ENCODE measurements around the gene KIAA0513. TPM values are rescaled to one million over a fixed set of nuclear protein-coding genes. Genes with fewer than 3 reads are reported as not detected.
A peak's percentile ranks its signal among the peaks of the same experiment; 100 is the strongest.

Gene KIAA0513
- total RNA-seq, 2 experiments from 2014 or later, result 9.6 to 10.4 TPM

DNA sequence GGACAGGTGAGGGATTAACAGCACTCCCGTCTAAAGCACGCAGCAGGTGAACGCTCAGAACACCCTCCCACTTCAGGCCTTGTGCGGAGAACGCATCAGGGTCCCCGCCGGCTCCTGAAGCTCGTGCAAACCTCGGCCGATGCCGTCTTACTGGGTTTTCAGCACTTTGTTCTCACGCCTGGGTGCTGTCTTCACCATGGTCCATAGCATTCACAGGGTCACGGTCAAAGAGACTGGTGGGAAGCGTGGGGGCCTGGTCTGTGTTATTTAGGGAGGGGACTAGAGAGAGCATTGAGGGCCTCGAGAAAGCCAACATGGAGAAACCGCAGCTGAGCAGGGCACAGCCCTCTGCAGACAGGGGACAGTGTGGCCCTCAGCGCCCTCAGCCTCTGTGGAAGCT, 58.1 kb downstream of the KIAA0513 start:
- intact Hi-C loops (cut with DNase I, micrococcal nuclease), result loop anchor here (1.0 to 10.0 kb wide), 7 partner anchors 29 to 161 kb away; partner anchors contain the start of gene ZDHHC7 (in 2 of the 2)
- no peak overlapping the region for H3K27ac Mint-ChIP-seq
- peaks cover 24% of the 10 kb centered on the region for H3K4me1 Mint-ChIP-seq
- H3K36me3 Mint-ChIP-seq (ENCODE audit: low read depth), result no peaks in the 10 kb centered on the region
- H3K4me3 Mint-ChIP-seq, result no peak overlapping the region
- DNase-seq (no peak), ATAC-seq (no peak)
- H3K27me3 Mint-ChIP-seq, result no peaks in the 10 kb centered on the region
- ChIA-PET POLR2A (no interaction called here), CTCF (interaction anchor here (1.1 to 1.9 kb wide), 4 partner anchors 29 to 160 kb away, joined by 3 to 10 read pairs (median 4); partner anchors contain the start of gene KIAA0513)
- H3K9me3 Mint-ChIP-seq (ENCODE audit: low read depth), result no peaks in the 10 kb centered on the region

DNA sequence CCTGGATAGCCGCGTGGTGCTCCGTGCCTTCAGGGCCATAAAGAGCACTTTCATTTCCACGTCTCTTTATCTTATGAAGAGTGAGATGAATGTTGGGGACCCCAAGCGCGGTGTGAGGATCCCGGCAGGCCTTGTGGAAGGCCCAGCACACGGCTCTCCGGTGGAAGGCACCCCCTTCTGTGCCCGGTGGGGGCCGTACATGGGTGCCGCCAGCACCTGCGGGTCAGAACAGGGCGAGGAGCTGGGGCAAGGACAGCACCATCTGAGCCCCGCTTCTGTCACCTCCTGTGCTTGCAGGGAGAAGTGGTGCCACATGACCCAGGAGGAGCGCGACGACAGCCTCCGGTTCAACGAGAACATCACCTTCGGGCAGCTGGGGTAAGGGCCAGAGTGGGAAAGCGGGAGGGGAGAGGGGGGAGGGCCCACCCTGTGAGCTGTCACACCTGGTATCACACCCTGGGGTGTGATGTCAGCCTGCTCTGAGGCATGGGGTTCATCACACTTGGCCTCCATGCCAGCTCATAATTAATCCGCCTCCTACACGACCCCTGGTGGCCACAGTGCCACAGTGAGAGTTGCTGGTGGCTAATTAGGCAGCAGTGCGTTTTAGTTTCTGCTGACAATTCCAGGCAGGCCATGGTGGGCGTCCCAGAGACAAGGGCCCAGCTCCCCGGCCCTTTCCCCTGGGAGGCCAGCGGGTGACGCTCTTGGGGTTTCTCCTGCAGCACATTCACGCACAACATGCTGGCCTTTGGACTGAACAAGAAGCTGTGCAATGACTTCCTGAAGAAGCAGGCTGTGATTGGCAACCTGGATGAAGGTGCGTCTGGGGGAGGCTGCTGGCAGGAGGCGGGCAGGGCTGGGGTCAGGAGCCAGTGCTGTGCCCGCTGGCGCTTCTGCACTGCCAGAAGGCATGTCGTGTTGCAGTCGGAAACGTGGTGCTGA, 59.0 kb downstream of the KIAA0513 start:
- DNase-seq, result peak; percentile 86
- H3K4me1 Mint-ChIP-seq, result peaks cover 32% of the 10 kb centered on the region
- ChIA-PET POLR2A (interaction anchor here (0.6 to 0.7 kb wide), 2 partner anchors 74 to 76 kb away, joined by 4 read pairs; partner anchors contain the start of gene ZDHHC7), CTCF (interaction anchor here (0.7 to 1.9 kb wide), 21 partner anchors 9 to 324 kb away, joined by 3 to 16 read pairs (median 3); partner anchors contain the start of genes KIAA0513 and ZDHHC7)
- H3K36me3 Mint-ChIP-seq (ENCODE audit: low read depth), result no peaks in the 10 kb centered on the region
- H3K27me3 Mint-ChIP-seq, result no peaks in the 10 kb centered on the region
- peak; percentile 95 for ATAC-seq
- H3K9me3 Mint-ChIP-seq (ENCODE audit: low read depth), result no peaks in the 10 kb centered on the region
- intact Hi-C loops (cut with DNase I, micrococcal nuclease), result loop anchor here (1.0 to 10.0 kb wide), 7 partner anchors 30 to 162 kb away; partner anchors contain the start of gene ZDHHC7 (in 2 of the 2)
- H3K4me3 Mint-ChIP-seq, result no peak overlapping the region
- no peak overlapping the region for H3K27ac Mint-ChIP-seq

GRCh38 chr16:85087899-85088569, 60.4 kb downstream of the KIAA0513 start:
- no peak overlapping the region for H3K4me3 Mint-ChIP-seq
- H3K4me1 Mint-ChIP-seq, result peaks cover 27% of the 10 kb centered on the region
- H3K27ac Mint-ChIP-seq, result no peak overlapping the region
- ATAC-seq (no peak), DNase-seq (no peak)
- CTCF ChIA-PET, result interaction anchor here (0.9 to 1.2 kb wide), 2 partner anchors 73 to 90 kb away, joined by 3 read pairs; no protein-coding TSS in a partner anchor
- no peaks in the 10 kb centered on the region for H3K36me3 Mint-ChIP-seq (ENCODE audit: low read depth)
- intact Hi-C loops (cut with DNase I, micrococcal nuclease), result loop anchor here (2.0 to 10.0 kb wide), 4 partner anchors 31 to 163 kb away; no protein-coding TSS in a partner anchor
- no peaks in the 10 kb centered on the region for H3K9me3 Mint-ChIP-seq (ENCODE audit: low read depth)
- H3K27me3 Mint-ChIP-seq, result no peaks in the 10 kb centered on the region
- POLR2A ChIA-PET, result no interaction called here

- no peak overlapping the region for H3K27ac Mint-ChIP-seq
- ChIA-PET CTCF (no interaction called here), POLR2A (no interaction called here)
- ATAC-seq, result no peak
- H3K4me1 Mint-ChIP-seq, result peaks cover 20% of the 10 kb centered on the region
- no peak overlapping the region for H3K4me3 Mint-ChIP-seq
- no peaks in the 10 kb centered on the region for H3K27me3 Mint-ChIP-seq
- H3K36me3 Mint-ChIP-seq (ENCODE audit: low read depth), result no peaks in the 10 kb centered on the region
- no peak for DNase-seq
- intact Hi-C loops (cut with DNase I, micrococcal nuclease), result loop anchor here in 1 of 2 experiments (10.0 kb wide), 1 partner anchor 104 kb away; no protein-coding TSS in a partner anchor
- no peaks in the 10 kb centered on the region for H3K9me3 Mint-ChIP-seq (ENCODE audit: low read depth)
Observed at GRCh38 chr16:85088570-85089199, 61.1 kb downstream of the KIAA0513 start.

DNA sequence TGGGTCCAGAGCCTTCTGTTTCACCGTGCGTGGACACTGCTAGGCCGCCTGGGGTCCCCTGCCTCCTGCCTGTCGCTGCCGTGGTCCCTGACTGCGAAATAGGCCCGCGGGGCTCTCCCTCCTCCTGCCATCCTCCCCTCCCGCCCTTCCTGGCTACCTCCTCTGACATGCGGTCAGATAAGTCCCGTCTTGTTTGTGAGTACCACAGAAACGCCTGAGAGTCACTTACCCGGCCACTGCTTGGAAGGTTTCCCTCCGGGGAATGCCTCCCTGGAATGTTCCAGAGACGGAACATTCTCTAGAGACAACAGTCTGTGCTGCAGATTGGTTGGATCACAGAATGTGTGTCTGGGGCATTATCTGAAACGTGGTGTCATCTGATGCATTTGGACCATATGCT, 61.9 kb downstream of the KIAA0513 start:
- H3K4me3 Mint-ChIP-seq, result no peak overlapping the region
- POLR2A ChIA-PET, result no interaction called here

DNA sequence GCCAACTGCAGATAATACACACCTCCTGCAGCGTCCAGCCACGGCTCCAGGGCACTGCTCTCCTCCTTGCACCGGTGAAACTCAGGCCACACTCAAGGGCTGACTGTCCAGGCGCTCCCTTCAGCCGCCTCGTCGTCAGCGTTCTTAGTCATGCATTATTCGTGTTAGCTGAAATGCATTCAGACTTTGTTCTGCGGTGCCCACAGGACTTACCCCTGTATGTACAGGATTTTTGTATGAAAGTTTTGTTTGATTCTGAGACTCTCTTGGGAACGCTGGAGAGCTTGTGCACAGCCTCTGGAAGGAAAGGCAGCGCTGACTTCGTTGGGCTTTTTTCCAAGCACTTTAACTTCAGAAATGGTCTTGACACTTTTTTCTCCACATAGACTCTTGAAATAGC, 62.6 kb downstream of the KIAA0513 start:
- no peak for ATAC-seq
- intact Hi-C loops (cut with DNase I, micrococcal nuclease), result no loop called here
- Mint-ChIP-seq H3K4me1 (peaks cover 20% of the 10 kb centered on the region), H3K4me3 (no peak overlapping the region), H3K27ac (no peak overlapping the region), H3K9me3 (ENCODE audit: low read depth) (no peaks in the 10 kb centered on the region), H3K27me3 (no peaks in the 10 kb centered on the region), H3K36me3 (ENCODE audit: low read depth) (no peaks in the 10 kb centered on the region)
- CTCF ChIA-PET, result interaction anchor here (0.6 kb wide), 1 partner anchor 13 kb away, joined by 3 read pairs; no protein-coding TSS in a partner anchor
- no peak for DNase-seq
- POLR2A ChIA-PET, result no interaction called here

More for the DNA sequence above, 61.9 kb downstream of the KIAA0513 start:
- Mint-ChIP-seq H3K9me3 (ENCODE audit: low read depth) (no peaks in the 10 kb centered on the region), H3K4me1 (peaks cover 20% of the 10 kb centered on the region), H3K36me3 (ENCODE audit: low read depth) (no peaks in the 10 kb centered on the region), H3K27me3 (no peaks in the 10 kb centered on the region), H3K27ac (no peak overlapping the region)
- intact Hi-C loops (cut with DNase I, micrococcal nuclease), result loop anchor here in 1 of 2 experiments (10.0 kb wide), 1 partner anchor 105 kb away; no protein-coding TSS in a partner anchor
- DNase-seq, result no peak
- no peak for ATAC-seq
- CTCF ChIA-PET, result no interaction called here

DNA sequence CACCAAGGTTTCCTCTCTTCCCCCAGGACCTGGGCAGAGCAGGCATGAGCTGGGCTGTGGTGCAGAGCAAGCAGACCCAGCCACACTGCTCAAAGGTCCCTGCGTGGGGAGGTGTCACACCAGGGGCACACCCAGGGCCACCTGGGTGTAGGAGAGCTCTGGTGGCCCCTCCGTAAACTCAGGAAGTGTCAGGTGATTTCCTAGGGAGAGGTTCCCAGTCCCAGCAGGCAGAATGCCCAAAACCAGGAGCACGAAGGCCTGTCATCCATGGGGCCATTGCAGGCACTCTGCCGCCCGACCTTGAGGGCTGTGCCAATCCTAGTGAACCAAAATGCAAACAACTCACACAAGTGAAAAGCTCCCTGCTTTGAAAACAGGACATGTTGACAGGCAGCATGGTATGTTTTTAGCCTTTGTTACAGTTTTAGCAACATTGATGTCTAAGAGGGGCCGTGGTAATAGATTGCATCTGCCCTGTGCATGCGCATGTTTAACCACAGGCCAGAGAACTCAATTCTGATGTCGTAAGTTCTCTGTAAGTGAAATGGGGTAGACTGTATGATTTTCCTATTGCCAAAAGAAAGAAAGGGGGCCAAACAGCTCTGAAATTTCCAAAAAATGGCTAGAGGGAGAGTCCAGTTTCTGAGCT, 63.4 kb downstream of the KIAA0513 start:
- ChIA-PET POLR2A (no interaction called here), CTCF (no interaction called here)
- Mint-ChIP-seq H3K4me3 (no peak overlapping the region), H3K27ac (peak overlapping the region; percentile 9), H3K27me3 (no peaks in the 10 kb centered on the region), H3K9me3 (ENCODE audit: low read depth) (no peaks in the 10 kb centered on the region), H3K4me1 (peaks cover 20% of the 10 kb centered on the region), H3K36me3 (ENCODE audit: low read depth) (no peaks in the 10 kb centered on the region)
- no peak for DNase-seq
- no peak for ATAC-seq
- intact Hi-C loops (cut with DNase I, micrococcal nuclease), result no loop called here

- POLR2A ChIA-PET, result no interaction called here
- no peak for ATAC-seq
- H3K4me3 Mint-ChIP-seq, result no peak overlapping the region
- no peaks in the 10 kb centered on the region for H3K9me3 Mint-ChIP-seq (ENCODE audit: low read depth)
- no peaks in the 10 kb centered on the region for H3K36me3 Mint-ChIP-seq (ENCODE audit: low read depth)
- peak overlapping the region; percentile 9 for H3K27ac Mint-ChIP-seq
- peaks cover 17% of the 10 kb centered on the region for H3K4me1 Mint-ChIP-seq
- intact Hi-C loops (cut with DNase I, micrococcal nuclease), result no loop called here
- DNase-seq, result no peak
- no peaks in the 10 kb centered on the region for H3K27me3 Mint-ChIP-seq
- CTCF ChIA-PET, result interaction anchor here (0.7 kb wide), 1 partner anchor 43 kb away, joined by 3 read pairs; no protein-coding TSS in a partner anchor
Observed at GRCh38 chr16:85091522-85091910, 63.9 kb downstream of the KIAA0513 start.

DNA sequence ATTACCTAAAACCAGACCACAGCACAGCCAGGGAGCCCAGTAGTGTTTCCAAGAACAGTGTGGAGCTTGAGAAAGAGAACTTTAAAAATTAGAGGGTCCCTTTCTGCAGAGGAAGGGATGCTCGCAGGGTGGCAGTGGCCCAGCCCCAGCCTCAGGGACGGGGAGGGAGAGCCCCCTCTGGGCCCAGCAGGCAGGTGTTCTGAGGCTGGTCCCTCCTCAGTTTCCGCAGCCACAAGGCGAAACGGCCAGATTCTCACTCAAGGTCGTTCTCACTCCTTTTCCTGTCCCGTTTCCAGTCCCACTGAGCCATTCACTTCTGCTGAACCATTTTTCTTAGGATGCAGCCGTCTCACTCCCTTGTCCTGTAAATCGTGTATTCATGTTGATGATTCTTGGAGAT, 64.7 kb downstream of the KIAA0513 start:
- DNase-seq (no peak), ATAC-seq (no peak)
- H3K27me3 Mint-ChIP-seq, result no peaks in the 10 kb centered on the region
- no peaks in the 10 kb centered on the region for H3K9me3 Mint-ChIP-seq (ENCODE audit: low read depth)
- POLR2A ChIA-PET, result no interaction called here
- H3K27ac Mint-ChIP-seq, result no peak overlapping the region
- H3K36me3 Mint-ChIP-seq (ENCODE audit: low read depth), result no peaks in the 10 kb centered on the region
- peaks cover 16% of the 10 kb centered on the region for H3K4me1 Mint-ChIP-seq
- intact Hi-C loops (cut with DNase I, micrococcal nuclease), result no loop called here
- CTCF ChIA-PET, result interaction anchor here (0.7 kb wide), 1 partner anchor 44 kb away, joined by 3 read pairs; no protein-coding TSS in a partner anchor
- no peak overlapping the region for H3K4me3 Mint-ChIP-seq

DNA sequence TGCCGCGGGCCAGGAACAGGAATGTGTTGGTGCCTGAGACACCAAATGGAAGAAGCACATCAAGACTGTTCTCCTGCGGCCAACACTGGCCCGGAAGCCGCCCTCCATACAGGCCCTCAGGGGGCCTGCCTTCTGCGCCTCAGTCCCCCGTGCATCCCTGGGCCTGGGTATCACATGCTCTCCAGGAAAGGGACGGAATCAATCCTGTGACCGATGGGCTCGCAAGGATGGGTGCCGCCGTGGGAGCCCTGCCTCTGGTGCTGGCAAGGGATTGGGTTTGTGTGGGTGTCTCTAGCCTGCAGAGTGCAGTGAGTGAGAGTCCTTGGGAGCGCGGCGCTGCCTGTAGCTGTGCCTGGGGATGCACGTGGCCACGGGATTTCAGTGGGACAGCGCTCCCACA, 65.3 kb downstream of the KIAA0513 start:
- no peaks in the 10 kb centered on the region for H3K27me3 Mint-ChIP-seq
- H3K4me1 Mint-ChIP-seq, result peaks cover 16% of the 10 kb centered on the region
- ATAC-seq (no peak), DNase-seq (no peak)
- POLR2A ChIA-PET, result no interaction called here
- H3K9me3 Mint-ChIP-seq (ENCODE audit: low read depth), result no peaks in the 10 kb centered on the region
- no peak overlapping the region for H3K4me3 Mint-ChIP-seq
- intact Hi-C loops (cut with DNase I, micrococcal nuclease), result no loop called here
- CTCF ChIA-PET, result no interaction called here
- no peaks in the 10 kb centered on the region for H3K36me3 Mint-ChIP-seq (ENCODE audit: low read depth)
- no peak overlapping the region for H3K27ac Mint-ChIP-seq

DNA sequence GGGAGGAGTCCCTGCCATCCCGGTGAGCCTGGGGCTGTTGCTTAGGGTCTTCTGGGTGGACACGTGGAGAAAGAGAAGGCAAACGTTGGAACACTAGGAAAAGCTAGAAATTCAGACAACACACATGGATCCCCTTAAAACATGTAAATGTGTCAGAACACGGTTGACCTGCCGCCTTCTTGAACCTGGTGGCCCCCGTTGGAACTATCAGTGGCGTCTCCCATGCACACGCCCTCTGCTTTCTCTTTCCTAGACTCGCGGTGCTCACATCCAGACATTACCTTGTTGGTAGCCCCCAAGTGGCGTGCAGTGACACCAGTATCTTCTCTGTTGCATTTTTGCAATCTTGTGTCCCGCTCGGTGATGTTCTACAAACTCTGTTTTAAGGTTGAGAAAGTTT, 66.1 kb downstream of the KIAA0513 start:
- Mint-ChIP-seq H3K4me1 (peaks cover 16% of the 10 kb centered on the region), H3K27ac (no peak overlapping the region), H3K9me3 (ENCODE audit: low read depth) (no peaks in the 10 kb centered on the region), H3K36me3 (ENCODE audit: low read depth) (no peaks in the 10 kb centered on the region), H3K4me3 (no peak overlapping the region), H3K27me3 (no peaks in the 10 kb centered on the region)
- CTCF ChIA-PET, result interaction anchor here (1.0 kb wide), 1 partner anchor 18 kb away, joined by 5 read pairs; no protein-coding TSS in a partner anchor
- intact Hi-C loops (cut with DNase I, micrococcal nuclease), result no loop called here
- ATAC-seq (no peak), DNase-seq (no peak)
- POLR2A ChIA-PET, result no interaction called here

All from activated CD4-positive, alpha-beta T cell treated with anti-CD3 and anti-CD28 coated beads for 36 hours (primary cell).